B cell (primary cell): ENCODE measurements around the gene GPR173. TPM values are rescaled to one million over a fixed set of nuclear protein-coding genes. Genes with fewer than 3 reads are reported as not detected.

ENCODE experiments used
- ATAC-seq: fragments of 200-7000 bp; cut with Tn5 transposase; one replicate; pipeline ENCODE4 v1.10.0; 2021; ENCODE audit warnings: low read depth, mild to moderate bottlenecking, moderate number of reproducible peaks, moderate library complexity
- CTCF ChIA-PET: fragments of 350-600 bp; sonication (Branson Sonifier 250); formaldehyde crosslinking; loops from one replicate; lab custom pipeline; 2021; ENCODE audit warnings: antibody characterized with exemption, inconsistent platforms; lab: Charles Lee
- POLR2A ChIA-PET: fragments of 350-600 bp; sonication (Branson Sonifier 250); formaldehyde crosslinking; loops from one replicate; lab custom pipeline; 2021; ENCODE audit warnings: antibody characterized with exemption; lab: Charles Lee
- DNase-seq: peaks from one replicate; pipeline ENCODE4 v3.0.0; 2013
- H2AFZ ChIP-seq: 2 replicates; pipeline ENCODE4 v1.6.1; 2012; ENCODE audit warnings: mild to moderate bottlenecking, low read depth, low read length; ENCODE audit not compliant: insufficient read depth, poor library complexity, severe bottlenecking
- H3K27ac ChIP-seq, 2 donors: 1 replicate in 1 of 2; 2 replicates in 1 of 2; pipeline ENCODE4 v1.5.1; 2012 to 2013; ENCODE audit warnings: low read length in 2 of 2, mild to moderate bottlenecking in 2 of 2, moderate library complexity in 1 of 2
- H3K27me3 ChIP-seq, 4 experiments: fragments of 200-600 bp in 1 of 4; sonication (generic) in 1 of 4; replicated peaks in 1 of 4; 1 replicate in 2 of 4; 2 replicates in 2 of 4; pipeline versions ENCODE4 v1.6.1 to v1.7.0; 2013 to 2016; ENCODE audit warnings: low read length in 3 of 4, mild to moderate bottlenecking in 2 of 4, mixed read lengths in 1 of 4, moderate library complexity in 1 of 4; ENCODE audit not compliant: insufficient read depth in 4 of 4, control insufficient read depth in 3 of 4; ENCODE audit errors: control extremely low read depth in 1 of 4
- H3K36me3 ChIP-seq, 2 experiments: replicated peaks in 1 of 2; 1 replicate in 1 of 2; 2 replicates in 1 of 2; pipeline versions ENCODE4 v1.6.1 to v1.7.1; 2013; ENCODE audit warnings: low read length in 1 of 2; ENCODE audit not compliant: insufficient read depth in 2 of 2, control insufficient read depth in 1 of 2; ENCODE audit errors: control extremely low read depth in 1 of 2, extremely low read depth in 1 of 2
- H3K4me1 ChIP-seq, 2 donors: fragments of 200-600 bp in 1 of 2; sonication (generic) in 1 of 2; 1 replicate in 1 of 2; 2 replicates in 1 of 2; pipeline versions ENCODE4 v1.5.1 to v1.6.1; 2013 to 2017; ENCODE audit warnings: low read length in 2 of 2; ENCODE audit not compliant: control insufficient read depth in 2 of 2, insufficient read depth in 2 of 2
- H3K4me2 ChIP-seq: replicated peaks from 2 replicates; pipeline ENCODE3; 2012; ENCODE audit warnings: mild to moderate bottlenecking, low read depth, low read length; ENCODE audit not compliant: poor library complexity, severe bottlenecking
- H3K4me3 ChIP-seq, 5 experiments: fragments of 200-600 bp in 1 of 5; sonication (generic) in 1 of 5; 1 replicate in 3 of 5; 2 replicates in 2 of 5; pipeline versions ENCODE4 v1.5.1 to v1.7.0; 2011 to 2016; ENCODE audit warnings: low read length in 4 of 5, mild to moderate bottlenecking in 4 of 5, low read depth in 2 of 5, control low read depth in 1 of 5, moderate library complexity in 1 of 5; ENCODE audit not compliant: insufficient read depth in 1 of 5; ENCODE audit errors: control extremely low read depth in 1 of 5, extremely low read depth in 1 of 5
- H3K79me2 ChIP-seq: fragments of 200-600 bp; sonication (generic); one replicate; pipeline ENCODE4 v1.6.0; 2016; ENCODE audit warnings: low read length; ENCODE audit not compliant: control insufficient read depth, insufficient read depth
- H3K9ac ChIP-seq: fragments of 200-600 bp; sonication (generic); 2 replicates; pipeline ENCODE4 v1.6.1; 2017; ENCODE audit warnings: mild to moderate bottlenecking, low read length, moderate library complexity
- H3K9me3 ChIP-seq, 3 donors: one replicate each; pipeline versions ENCODE4 v1.6.1 to v1.7.1; 2013; ENCODE audit warnings: low read length in 2 of 3; ENCODE audit not compliant: control insufficient read depth in 2 of 3, insufficient read depth in 1 of 3; ENCODE audit errors: control extremely low read depth in 1 of 3
- H4K20me1 ChIP-seq: 2 replicates; pipeline ENCODE4 v1.6.0; 2012; ENCODE audit warnings: mild to moderate bottlenecking, low read length; ENCODE audit not compliant: insufficient read depth, control insufficient read depth, poor library complexity, severe bottlenecking
- H3K27ac Mint-ChIP-seq: one replicate; pipeline ENCODE4 v1.8.0; 2021; ENCODE audit warnings: mixed read lengths
- H3K27me3 Mint-ChIP-seq: one replicate; pipeline ENCODE4 v1.8.0; 2021; ENCODE audit warnings: mixed read lengths
- H3K4me1 Mint-ChIP-seq: one replicate; pipeline ENCODE4 v1.8.0; 2021; ENCODE audit warnings: mixed read lengths
- H3K4me3 Mint-ChIP-seq: one replicate; pipeline ENCODE4 v1.8.0; 2021; ENCODE audit warnings: mixed read lengths
- H3K9me3 Mint-ChIP-seq: one replicate; pipeline ENCODE4 v1.8.0; 2022; ENCODE audit warnings: mixed read lengths; ENCODE audit not compliant: insufficient read depth
- CTCF ChIP-seq: fragments of 200-600 bp; IDR thresholded peaks from one replicate; pipeline ENCODE4 v1.8.0; 2022; ENCODE audit warnings: antibody characterized with exemption, mild to moderate bottlenecking
- EZH2 ChIP-seq: IDR thresholded peaks from 2 replicates; pipeline ENCODE4 v1.6.1; 2012; ENCODE audit warnings: borderline replicate concordance, low read depth, mild to moderate bottlenecking, moderate library complexity, low read length; ENCODE audit not compliant: insufficient read depth, poor library complexity, severe bottlenecking
- WGBS: methylation state at CpG from one replicate; pipeline ENCODE4 v1.1.5; 2013; ENCODE audit warnings: missing lambda C conversion rate; ENCODE audit not compliant: insufficient coverage; 5-methylcytosine and 5-hydroxymethylcytosine counted together
- intact Hi-C: fragments of 100-400 bp; cut with micrococcal nuclease; formaldehyde crosslinking; loops from one replicate; pipeline ENCODE4 v1.10.0; 2022
- polyA plus RNA-seq: library from polyadenylated mRNA; depleted of rRNA; stranded (reverse); fragments of >200 nt; gene quantifications from 2 replicates; pipeline ENCODE4 v1.2.3, GENCODE V29; 2012
- total RNA-seq, 2 donors: library from RNA; stranded (reverse); fragments of 120-200 nt in 1 of 2; gene quantifications; 1 replicate in 1 of 2; 2 replicates in 1 of 2; pipeline versions ENCODE4 v1.2.3 to v1.2.4, GENCODE V29; 2013 to 2022

The GPR173 gene
- total and polyA plus RNA-seq, 2 donors (not counting 1 experiment from before 2014, with no cell fraction given), result 0.12 TPM; not detected in 1

- no CpG with 5 or more reads among the region's 1 CpG for WGBS
- intact Hi-C loops, result no loop called here
- H3K4me1 Mint-ChIP-seq, result no peaks in the 10 kb centered on the region
- POLR2A ChIA-PET, result no interaction called here
- no peak overlapping the region for H2AFZ ChIP-seq
- H3K4me3 Mint-ChIP-seq, result no peak overlapping the region
- H4K20me1 ChIP-seq, result no peaks in the 10 kb centered on the region
- DNase-seq, result no peak
- no peaks in the 10 kb centered on the region for H3K9me3 Mint-ChIP-seq
- H3K4me2 ChIP-seq, result no peak overlapping the region
- H3K79me2 ChIP-seq, result no peaks in the 10 kb centered on the region
- no peaks in the 10 kb centered on the region for H3K27me3 ChIP-seq
- H3K4me1 ChIP-seq, result no peaks in the 10 kb centered on the region
- CTCF ChIA-PET, result interaction anchor here (0.6 kb wide), 1 partner anchor 1619 kb away, joined by 3 read pairs; no protein-coding TSS in a partner anchor
- no peaks in the 10 kb centered on the region for H3K9me3 ChIP-seq
- ATAC-seq, result no peak
- H3K36me3 ChIP-seq, result no peaks in the 10 kb centered on the region
- H3K27ac ChIP-seq, result no peak overlapping the region
- TF ChIP-seq CTCF (no peak), EZH2 (no peak)
- no peak overlapping the region for H3K4me3 ChIP-seq
- no peak overlapping the region for H3K27ac Mint-ChIP-seq
- H3K9ac ChIP-seq, result no peak overlapping the region
- no peaks in the 10 kb centered on the region for H3K27me3 Mint-ChIP-seq
These were observed 16.5 kb downstream of the GPR173 start for GRCh38 chrX:53065104-53065503.

- ChIA-PET POLR2A (interaction anchor here (1.9 kb wide), 1 partner anchor 11 kb away, joined by 30 read pairs; the partner anchor contains the start of gene TSPYL2), CTCF (interaction anchor here (1.5 to 4.5 kb wide), 2 partner anchors 11 to 18 kb away, joined by 6 to 39 read pairs; partner anchors contain the start of gene TSPYL2)
- H3K4me3 Mint-ChIP-seq, result no peak overlapping the region
- peaks cover 13% of the 10 kb centered on the region for H3K4me1 Mint-ChIP-seq
- intact Hi-C loops, result loop anchor here (1.0 to 10.0 kb wide), 5 partner anchors 11 to 244 kb away; partner anchors contain the start of genes KDM5C and TSPYL2
- H4K20me1 ChIP-seq, result no peaks in the 10 kb centered on the region
- H3K4me3 ChIP-seq, result no peak overlapping the region
- peak overlapping the region; percentile 96 for H3K27ac Mint-ChIP-seq
- H3K9me3 ChIP-seq, result no peaks in the 10 kb centered on the region
- H3K27ac ChIP-seq, result no peak overlapping the region
- no peaks in the 10 kb centered on the region for H3K27me3 Mint-ChIP-seq
- TF ChIP-seq EZH2, result no peak
- no peak for TF ChIP-seq CTCF
- H3K79me2 ChIP-seq, result no peaks in the 10 kb centered on the region
- DNase-seq (no peak), ATAC-seq (no peak)
- no peaks in the 10 kb centered on the region for H3K27me3 ChIP-seq
- WGBS, result no CpG with 5 or more reads among the region's 10 CpGs
- H3K4me2 ChIP-seq, result no peak overlapping the region
- no peaks in the 10 kb centered on the region for H3K36me3 ChIP-seq
- H3K9me3 Mint-ChIP-seq, result no peaks in the 10 kb centered on the region
- peaks cover 9 to 12% of the 10 kb centered on the region in 2 donors for H3K4me1 ChIP-seq
- H3K9ac ChIP-seq, result no peak overlapping the region
- peak overlapping the region; percentile 93 for H2AFZ ChIP-seq
These were observed 22.5 kb downstream of the GPR173 start for GRCh38 chrX:53071064-53071463.
